Sigmoid colon (tissue), 4 donors: ENCODE data around the gene NOTCH2NLA.
"Not testable (repeated sequence)": the region's sequence is repeated elsewhere in the genome, so short reads cannot be mapped to it uniquely, and the experiment has no call there.

Experiments
- CTCF ChIP-seq, 4 experiments: fragments of 450-650 bp in 3 of 4; fragments of 200-600 bp in 1 of 4; IDR thresholded peaks; one replicate each; pipeline ENCODE4 v1.5.1; 2016 to 2019; ENCODE audit warnings: antibody characterized with exemption in 4 of 4, mild to moderate bottlenecking in 3 of 4, moderate library complexity in 2 of 4
- EP300 ChIP-seq, 4 donors: sonication (generic); formaldehyde crosslinking; IDR thresholded peaks; one replicate each; pipeline ENCODE4 v1.6.1; 2017; ENCODE audit warnings: antibody characterized with exemption in 4 of 4
- POLR2A ChIP-seq, 2 donors: fragments of 450-650 bp; IDR thresholded peaks; one replicate each; pipeline ENCODE4 v1.6.1; 2016; ENCODE audit warnings: antibody characterized with exemption in 2 of 2, mild to moderate bottlenecking in 2 of 2, moderate library complexity in 2 of 2

DNA sequence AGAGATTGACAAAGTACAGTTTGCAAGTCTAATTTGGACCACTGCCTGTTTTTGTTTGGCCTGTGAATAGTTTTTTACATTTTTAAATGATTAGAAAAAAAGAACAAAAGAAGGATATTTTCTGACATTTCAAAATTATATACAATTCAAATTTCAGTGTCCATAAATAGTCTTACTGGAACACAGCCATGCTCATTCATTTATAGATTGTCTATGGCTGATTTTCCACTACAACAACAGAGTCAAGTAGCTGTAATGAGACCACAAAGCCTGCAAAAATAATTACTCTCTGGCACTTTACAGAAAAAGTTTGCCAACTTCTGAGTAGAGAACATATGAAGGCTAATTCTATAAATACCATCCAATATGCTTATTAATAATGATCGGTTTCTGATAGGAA is 61.1 kb downstream of the NOTCH2NLA start:
- TF ChIP-seq CTCF, EP300, POLR2A (IDR thresholded peaks at IDR 0.05): not testable (repeated sequence)
